Astrocyte (in vitro differentiated cells and primary cell): ENCODE data around the gene MRPL55. TPM values are rescaled to one million over a fixed set of nuclear protein-coding genes. Genes with fewer than 3 reads are reported as not detected.

Experiments used
- DNase-seq: peaks from one replicate; pipeline ENCODE4 v3.0.0-alpha.2; 2010; ENCODE audit warnings: low read depth
- FAIRE-seq: peaks from 2 replicates; lab custom pipeline; 2011; peaks lifted over from hg19 to GRCh38; lab: Jason Lieb, UNC
- H2AFZ ChIP-seq: 2 replicates; pipeline ENCODE4 v1.6.0; 2012; ENCODE audit warnings: low read depth, low read length, inconsistent platforms
- H3K27ac ChIP-seq: 2 replicates; pipeline ENCODE4 v1.5.1; 2011; ENCODE audit warnings: low read depth, low read length, inconsistent platforms
- H3K27me3 ChIP-seq: 2 replicates; pipeline ENCODE4 v1.6.0; 2011; ENCODE audit warnings: low read length, inconsistent platforms; ENCODE audit not compliant: insufficient read depth
- H3K36me3 ChIP-seq: 2 replicates; pipeline ENCODE4 v1.5.1; 2011; ENCODE audit warnings: low read length, inconsistent platforms; ENCODE audit not compliant: insufficient read depth
- H3K4me1 ChIP-seq: 2 replicates; pipeline ENCODE4 v1.5.1; 2011; ENCODE audit warnings: low read length, inconsistent platforms; ENCODE audit not compliant: insufficient read depth
- H3K4me2 ChIP-seq: 2 replicates; pipeline ENCODE4 v1.6.0; 2012; ENCODE audit warnings: low read length, inconsistent platforms
- H3K4me3 ChIP-seq: 2 replicates; pipeline ENCODE4 v1.5.1; 2011; ENCODE audit warnings: low read depth, mild to moderate bottlenecking, low read length, inconsistent platforms; ENCODE audit not compliant: insufficient read depth
- H3K79me2 ChIP-seq: 2 replicates; pipeline ENCODE4 v1.6.0; 2012; ENCODE audit warnings: mild to moderate bottlenecking, low read length, inconsistent platforms; ENCODE audit not compliant: insufficient read depth
- H3K9ac ChIP-seq: 2 replicates; pipeline ENCODE4 v1.6.0; 2012; ENCODE audit warnings: mild to moderate bottlenecking, low read length, inconsistent platforms
- H3K9me3 ChIP-seq: 2 replicates; pipeline ENCODE4 v1.5.1; 2012; ENCODE audit warnings: low read depth, mild to moderate bottlenecking, low read length, inconsistent platforms; ENCODE audit not compliant: insufficient read depth
- H4K20me1 ChIP-seq: 2 replicates; pipeline ENCODE4 v1.6.0; 2012; ENCODE audit warnings: low read length, inconsistent platforms; ENCODE audit not compliant: insufficient read depth
- H3K27ac Mint-ChIP-seq: one replicate; pipeline ENCODE4 v1.8.0; 2021; ENCODE audit warnings: mild to moderate bottlenecking, mixed read lengths; ENCODE audit not compliant: unreplicated experiment
- H3K27me3 Mint-ChIP-seq: one replicate; pipeline ENCODE4 v1.8.0; 2021; ENCODE audit warnings: low read depth, mixed read lengths; ENCODE audit not compliant: unreplicated experiment
- H3K36me3 Mint-ChIP-seq: one replicate; pipeline ENCODE4 v1.8.0; 2021; ENCODE audit warnings: low read depth, mixed read lengths; ENCODE audit not compliant: unreplicated experiment
- H3K4me1 Mint-ChIP-seq: one replicate; pipeline ENCODE4 v1.8.0; 2021; ENCODE audit warnings: low read depth, mixed read lengths; ENCODE audit not compliant: unreplicated experiment
- H3K4me3 Mint-ChIP-seq: one replicate; pipeline ENCODE4 v1.8.0; 2021; ENCODE audit warnings: mild to moderate bottlenecking, moderate library complexity, mixed read lengths; ENCODE audit not compliant: unreplicated experiment
- H3K9me3 Mint-ChIP-seq: one replicate; pipeline ENCODE4 v1.8.0; 2021; ENCODE audit warnings: mild to moderate bottlenecking, mixed read lengths; ENCODE audit not compliant: unreplicated experiment
- EZH2 ChIP-seq: IDR thresholded peaks from 2 replicates; pipeline ENCODE4 v1.6.1; 2012; ENCODE audit warnings: mild to moderate bottlenecking, low read length, inconsistent platforms; ENCODE audit not compliant: insufficient read depth
- total RNA-seq: library from RNA; stranded (reverse); gene quantifications from 2 replicates; pipeline ENCODE4 v1.2.1, GENCODE V29; 2021
- TF ChIP-seq, protein P1 (sequence below): IDR thresholded peaks from 2 replicates; pipeline ENCODE4 v1.5.1; 2011; ENCODE audit warnings: low read depth, mild to moderate bottlenecking, inconsistent platforms, low read length, moderate library complexity; ENCODE audit not compliant: insufficient read depth

The MRPL55 gene
- total RNA-seq, 1 donor from 2014 or later: 50.8 TPM

DNA sequence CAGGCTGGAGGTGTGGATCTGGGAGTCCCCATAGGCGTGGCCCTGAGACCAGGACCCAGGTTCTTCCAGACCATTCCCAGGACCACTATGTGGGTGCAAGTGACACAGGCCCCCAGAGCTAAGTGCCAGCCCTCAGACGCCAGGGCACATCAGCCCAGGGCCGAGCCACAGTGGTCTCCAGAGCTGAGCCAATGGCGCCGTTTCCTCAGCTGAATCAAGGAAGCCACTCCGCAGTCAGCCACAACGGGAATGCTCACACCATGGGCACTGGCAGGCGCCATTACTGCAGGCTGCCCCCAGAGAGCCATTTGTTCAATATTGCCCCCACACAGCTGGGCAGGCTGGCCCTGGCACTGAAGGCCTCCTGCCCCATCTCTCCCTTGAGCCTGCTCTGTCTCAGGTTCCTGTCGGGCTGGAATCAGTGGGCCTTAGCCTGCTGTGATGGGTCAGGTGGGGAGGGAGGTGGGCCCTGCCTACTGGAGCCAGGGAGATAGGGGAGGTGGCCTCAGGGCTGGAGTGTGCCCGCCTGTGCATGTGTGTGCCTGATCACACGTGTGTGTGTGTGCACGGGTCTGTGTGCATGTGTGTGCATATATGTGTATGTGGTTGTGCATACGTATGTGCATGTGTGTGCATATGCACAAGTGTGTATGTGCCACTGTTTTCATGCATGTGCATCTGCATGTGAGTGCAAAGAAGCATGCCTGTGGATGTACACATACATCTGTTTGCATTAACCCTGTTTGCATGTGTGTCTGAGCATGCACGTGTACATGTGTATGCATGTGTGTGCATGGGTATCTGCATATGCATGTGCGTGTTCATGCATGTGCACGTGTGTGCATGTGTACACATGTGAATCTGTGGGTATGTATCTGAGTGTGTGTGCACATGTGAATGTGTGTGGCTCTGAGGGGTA is 46.8 kb upstream of the MRPL55 start:
- TF ChIP-seq EZH2: no peak
- TF ChIP-seq, protein P1, sequence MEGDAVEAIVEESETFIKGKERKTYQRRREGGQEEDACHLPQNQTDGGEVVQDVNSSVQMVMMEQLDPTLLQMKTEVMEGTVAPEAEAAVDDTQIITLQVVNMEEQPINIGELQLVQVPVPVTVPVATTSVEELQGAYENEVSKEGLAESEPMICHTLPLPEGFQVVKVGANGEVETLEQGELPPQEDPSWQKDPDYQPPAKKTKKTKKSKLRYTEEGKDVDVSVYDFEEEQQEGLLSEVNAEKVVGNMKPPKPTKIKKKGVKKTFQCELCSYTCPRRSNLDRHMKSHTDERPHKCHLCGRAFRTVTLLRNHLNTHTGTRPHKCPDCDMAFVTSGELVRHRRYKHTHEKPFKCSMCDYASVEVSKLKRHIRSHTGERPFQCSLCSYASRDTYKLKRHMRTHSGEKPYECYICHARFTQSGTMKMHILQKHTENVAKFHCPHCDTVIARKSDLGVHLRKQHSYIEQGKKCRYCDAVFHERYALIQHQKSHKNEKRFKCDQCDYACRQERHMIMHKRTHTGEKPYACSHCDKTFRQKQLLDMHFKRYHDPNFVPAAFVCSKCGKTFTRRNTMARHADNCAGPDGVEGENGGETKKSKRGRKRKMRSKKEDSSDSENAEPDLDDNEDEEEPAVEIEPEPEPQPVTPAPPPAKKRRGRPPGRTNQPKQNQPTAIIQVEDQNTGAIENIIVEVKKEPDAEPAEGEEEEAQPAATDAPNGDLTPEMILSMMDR: no peak
- no peak for FAIRE-seq
- H3K27ac Mint-ChIP-seq: no peak overlapping the region
- H3K9me3 ChIP-seq: peaks cover 3% of the 10 kb centered on the region
- H2AFZ ChIP-seq: no peak overlapping the region
- peaks cover 7% of the 10 kb centered on the region for H3K27me3 ChIP-seq
- no peak overlapping the region for H3K4me2 ChIP-seq
- no peaks in the 10 kb centered on the region for H3K9me3 Mint-ChIP-seq
- H3K36me3 ChIP-seq: no peaks in the 10 kb centered on the region
- peaks cover 2% of the 10 kb centered on the region for H3K4me1 Mint-ChIP-seq
- no peak overlapping the region for H3K4me3 ChIP-seq
- peaks cover 3% of the 10 kb centered on the region for H3K27me3 Mint-ChIP-seq
- no peak overlapping the region for H3K4me3 Mint-ChIP-seq
- no peak overlapping the region for H3K27ac ChIP-seq
- no peak for DNase-seq
- no peaks in the 10 kb centered on the region for H3K79me2 ChIP-seq
- H3K9ac ChIP-seq: no peak overlapping the region
- H3K36me3 Mint-ChIP-seq: peaks cover 4% of the 10 kb centered on the region
- H3K4me1 ChIP-seq: peaks cover 5% of the 10 kb centered on the region
- peaks cover 21% of the 10 kb centered on the region for H4K20me1 ChIP-seq

DNA sequence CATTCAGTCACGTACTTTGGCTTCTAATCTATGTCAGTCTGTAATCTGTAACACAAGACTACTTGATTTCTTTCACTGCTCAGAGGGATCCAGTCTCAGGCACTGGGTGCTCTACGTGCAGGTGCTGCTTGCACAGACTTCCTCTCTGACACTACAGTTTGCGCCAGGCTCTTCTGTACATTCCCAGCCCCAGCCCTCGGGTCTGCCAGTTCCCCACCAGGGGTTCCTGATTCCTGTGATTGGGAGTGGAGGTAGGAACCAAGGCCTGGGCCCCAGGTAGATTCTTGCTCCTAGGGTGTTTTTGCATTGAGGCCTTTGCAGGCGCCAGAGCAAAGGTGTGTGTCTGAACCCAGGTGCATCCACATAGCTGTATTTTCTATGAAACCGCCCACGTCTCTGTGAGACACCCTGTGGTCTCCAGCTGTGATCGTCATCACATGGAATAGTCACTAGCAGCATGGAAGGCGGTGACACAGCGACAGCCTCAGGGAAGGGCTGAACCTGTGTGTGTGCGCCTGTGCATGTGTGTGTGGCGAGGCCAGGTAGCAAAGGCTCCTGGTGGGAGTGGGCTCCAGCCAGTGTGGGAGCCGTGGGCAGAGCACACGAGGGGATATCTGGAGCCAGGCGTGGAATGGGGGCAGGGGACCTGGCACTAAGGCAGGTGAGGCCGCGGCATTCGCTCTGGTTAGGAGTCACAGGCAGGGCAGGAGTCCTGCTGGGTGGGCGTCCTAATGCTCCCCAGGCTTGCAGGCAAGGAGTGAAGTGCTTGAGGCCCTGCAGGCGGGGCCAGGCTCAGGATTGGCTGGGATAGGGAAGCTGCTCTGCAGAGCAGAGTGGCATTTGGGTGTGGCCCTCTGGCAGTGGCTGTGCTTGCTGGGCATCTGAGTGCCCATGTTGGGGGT is 45.8 kb upstream of the MRPL55 start:
- no peak overlapping the region for H3K27ac Mint-ChIP-seq
- no peak overlapping the region for H2AFZ ChIP-seq
- peaks cover 15% of the 10 kb centered on the region for H3K4me1 ChIP-seq
- no peaks in the 10 kb centered on the region for H3K36me3 ChIP-seq
- no peak overlapping the region for H3K4me2 ChIP-seq
- H3K9me3 ChIP-seq: peaks cover 3% of the 10 kb centered on the region
- peaks cover 7% of the 10 kb centered on the region for H3K27me3 ChIP-seq
- peaks cover 4% of the 10 kb centered on the region for H3K36me3 Mint-ChIP-seq
- FAIRE-seq (no peak), DNase-seq (no peak)
- peaks cover 2% of the 10 kb centered on the region for H3K4me1 Mint-ChIP-seq
- H3K79me2 ChIP-seq: no peaks in the 10 kb centered on the region
- peaks cover 3% of the 10 kb centered on the region for H3K27me3 Mint-ChIP-seq
- peaks cover 22% of the 10 kb centered on the region for H4K20me1 ChIP-seq
- H3K4me3 ChIP-seq: no peak overlapping the region
- no peak overlapping the region for H3K27ac ChIP-seq
- H3K9me3 Mint-ChIP-seq: no peaks in the 10 kb centered on the region
- no peak for TF ChIP-seq EZH2
- TF ChIP-seq, protein P1: no peak
- H3K4me3 Mint-ChIP-seq: no peak overlapping the region
- no peak overlapping the region for H3K9ac ChIP-seq
